ENCODE data around the gene LMOD1. TPM values are rescaled to one million over a fixed set of nuclear protein-coding genes. Genes with fewer than 3 reads are reported as not detected.

LMOD1 gene
- total RNA-seq, 4 donors from 2014 or later, result 12.8 to 39.5 (median 22.6) TPM

DNA sequence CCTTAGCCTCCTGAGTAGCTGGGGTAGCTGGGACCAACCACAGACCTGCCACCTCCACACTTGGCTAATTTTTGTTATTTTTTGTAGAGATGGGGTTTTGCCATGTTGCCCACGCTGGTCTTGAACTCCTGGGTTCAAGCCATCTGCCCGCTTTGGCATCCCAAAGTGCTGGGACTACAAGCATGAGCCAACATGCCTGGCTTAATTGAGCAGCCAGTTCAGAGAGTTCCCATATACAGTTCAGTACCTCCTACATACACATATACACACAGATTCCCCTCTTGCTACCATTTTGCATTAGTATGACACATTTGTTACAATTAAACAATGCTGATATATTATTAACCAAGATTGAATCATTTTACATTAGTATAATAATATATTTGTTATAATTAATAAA lies 39.0 kb upstream of the LMOD1 start:
- Histone ChIP-seq H3K4me1 (peaks cover 5 to 14% of the 10 kb centered on the region in 2 donors), H3K4me3 (no peak overlapping the region), H3K9me3 (no peaks in the 10 kb centered on the region), H3K36me3 (peaks cover 0 to 12% of the 10 kb centered on the region in 2 donors), H3K27ac (no peak overlapping the region), H3K27me3 (no peaks in the 10 kb centered on the region)
- intact Hi-C loops (cut with DNase I; ENCODE audit: low total_unique reads) (loop anchor here (10.0 kb wide), 1 partner anchor 451 kb away; the partner anchor contains the start of gene NAV1), in situ Hi-C loops (cut with MboI; ENCODE audit: low sequenced_read_pairs in 4 of 4) (no loop called here)
- ATAC-seq (no peak), DNase-seq (no peak)
- no peak for TF ChIP-seq POLR2A (IDR thresholded peaks at IDR 0.05)
- TF ChIP-seq, protein P1, sequence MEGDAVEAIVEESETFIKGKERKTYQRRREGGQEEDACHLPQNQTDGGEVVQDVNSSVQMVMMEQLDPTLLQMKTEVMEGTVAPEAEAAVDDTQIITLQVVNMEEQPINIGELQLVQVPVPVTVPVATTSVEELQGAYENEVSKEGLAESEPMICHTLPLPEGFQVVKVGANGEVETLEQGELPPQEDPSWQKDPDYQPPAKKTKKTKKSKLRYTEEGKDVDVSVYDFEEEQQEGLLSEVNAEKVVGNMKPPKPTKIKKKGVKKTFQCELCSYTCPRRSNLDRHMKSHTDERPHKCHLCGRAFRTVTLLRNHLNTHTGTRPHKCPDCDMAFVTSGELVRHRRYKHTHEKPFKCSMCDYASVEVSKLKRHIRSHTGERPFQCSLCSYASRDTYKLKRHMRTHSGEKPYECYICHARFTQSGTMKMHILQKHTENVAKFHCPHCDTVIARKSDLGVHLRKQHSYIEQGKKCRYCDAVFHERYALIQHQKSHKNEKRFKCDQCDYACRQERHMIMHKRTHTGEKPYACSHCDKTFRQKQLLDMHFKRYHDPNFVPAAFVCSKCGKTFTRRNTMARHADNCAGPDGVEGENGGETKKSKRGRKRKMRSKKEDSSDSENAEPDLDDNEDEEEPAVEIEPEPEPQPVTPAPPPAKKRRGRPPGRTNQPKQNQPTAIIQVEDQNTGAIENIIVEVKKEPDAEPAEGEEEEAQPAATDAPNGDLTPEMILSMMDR (IDR thresholded peaks at IDR 0.05 in 4 of 5, conservative IDR thresholded peaks at IDR 0.05 in 1 of 5), result no peak

DNA sequence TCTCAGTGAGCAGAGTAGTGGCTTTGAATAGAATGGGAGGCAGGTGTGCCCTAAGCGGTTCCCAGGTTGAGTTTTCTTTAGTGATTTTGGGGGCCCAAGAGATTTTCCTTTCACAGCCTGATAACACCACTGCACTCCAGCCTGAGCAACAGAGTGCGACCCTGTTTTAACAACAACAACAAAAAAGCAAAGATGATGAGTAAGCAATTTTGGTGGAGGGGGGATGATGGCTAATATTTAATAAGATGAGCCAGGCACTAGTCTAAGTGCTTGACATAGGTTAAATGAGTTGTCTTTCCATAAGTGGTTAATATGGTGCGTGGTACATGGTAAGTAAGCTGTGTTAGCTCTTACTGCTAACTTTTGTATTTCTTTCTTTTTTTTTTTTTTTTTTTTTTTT lies 38.1 kb upstream of the LMOD1 start:
- Histone ChIP-seq H3K27me3 (no peaks in the 10 kb centered on the region), H3K36me3 (peaks cover 0 to 3% of the 10 kb centered on the region in 2 donors), H3K9me3 (no peaks in the 10 kb centered on the region), H3K4me3 (no peak overlapping the region), H3K4me1 (peaks cover 5 to 14% of the 10 kb centered on the region in 2 donors), H3K27ac (no peak overlapping the region)
- TF ChIP-seq, protein P1 (IDR thresholded peaks at IDR 0.05 in 4 of 5, conservative IDR thresholded peaks at IDR 0.05 in 1 of 5), result no peak
- intact Hi-C loops (cut with DNase I; ENCODE audit: low total_unique reads) (loop anchor here (10.0 kb wide), 1 partner anchor 450 kb away; the partner anchor contains the start of gene NAV1), in situ Hi-C loops (cut with MboI; ENCODE audit: low sequenced_read_pairs in 4 of 4) (no loop called here)
- ATAC-seq (no peak), DNase-seq (no peak)

DNA sequence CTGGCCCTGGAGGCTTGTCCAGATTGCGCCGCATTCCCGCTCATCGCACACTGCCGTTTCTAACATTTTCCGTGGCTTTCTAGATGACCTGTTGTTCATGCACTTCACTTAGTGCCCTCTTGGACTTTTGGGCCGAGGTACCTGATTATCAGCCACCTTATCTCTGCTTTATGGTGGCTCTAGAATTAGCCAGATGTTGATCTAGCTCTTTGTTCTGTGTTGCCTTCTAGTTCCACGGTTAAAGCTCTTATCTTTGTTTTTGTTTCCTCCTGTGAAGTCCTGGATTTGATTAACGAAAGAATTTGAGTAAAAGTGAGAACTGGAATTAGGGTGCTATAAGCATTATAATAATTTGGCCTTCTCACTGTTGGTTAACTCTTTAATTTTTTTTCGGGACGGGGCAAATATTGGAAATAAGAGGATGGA lies 37.0 kb upstream of the LMOD1 start:
- H3K36me3 ChIP-seq, result no peaks in the 10 kb centered on the region
- in situ Hi-C loops (cut with MboI; ENCODE audit: low sequenced_read_pairs in 4 of 4) (no loop called here), intact Hi-C loops (cut with DNase I; ENCODE audit: low total_unique reads) (loop anchor here (2.0 to 10.0 kb wide), 2 partner anchors 29 to 449 kb away; partner anchors contain the start of genes NAV1 and TIMM17A)
- H3K4me3 ChIP-seq, result peak overlapping the region; percentile 78 to 95 (median 86)
- H3K27ac ChIP-seq, result peak overlapping the region; percentile 75 to 90 (median 82)
- no peak for DNase-seq
- H3K9me3 ChIP-seq, result no peaks in the 10 kb centered on the region
- TF ChIP-seq, protein P1 (IDR thresholded peaks at IDR 0.05 in 4 of 5, conservative IDR thresholded peaks at IDR 0.05 in 1 of 5), result no peak
- no peak for TF ChIP-seq POLR2A (IDR thresholded peaks at IDR 0.05)
- H3K27me3 ChIP-seq, result no peaks in the 10 kb centered on the region
- ATAC-seq, result no peak
- peaks cover 5 to 14% of the 10 kb centered on the region in 2 donors for H3K4me1 ChIP-seq

DNA sequence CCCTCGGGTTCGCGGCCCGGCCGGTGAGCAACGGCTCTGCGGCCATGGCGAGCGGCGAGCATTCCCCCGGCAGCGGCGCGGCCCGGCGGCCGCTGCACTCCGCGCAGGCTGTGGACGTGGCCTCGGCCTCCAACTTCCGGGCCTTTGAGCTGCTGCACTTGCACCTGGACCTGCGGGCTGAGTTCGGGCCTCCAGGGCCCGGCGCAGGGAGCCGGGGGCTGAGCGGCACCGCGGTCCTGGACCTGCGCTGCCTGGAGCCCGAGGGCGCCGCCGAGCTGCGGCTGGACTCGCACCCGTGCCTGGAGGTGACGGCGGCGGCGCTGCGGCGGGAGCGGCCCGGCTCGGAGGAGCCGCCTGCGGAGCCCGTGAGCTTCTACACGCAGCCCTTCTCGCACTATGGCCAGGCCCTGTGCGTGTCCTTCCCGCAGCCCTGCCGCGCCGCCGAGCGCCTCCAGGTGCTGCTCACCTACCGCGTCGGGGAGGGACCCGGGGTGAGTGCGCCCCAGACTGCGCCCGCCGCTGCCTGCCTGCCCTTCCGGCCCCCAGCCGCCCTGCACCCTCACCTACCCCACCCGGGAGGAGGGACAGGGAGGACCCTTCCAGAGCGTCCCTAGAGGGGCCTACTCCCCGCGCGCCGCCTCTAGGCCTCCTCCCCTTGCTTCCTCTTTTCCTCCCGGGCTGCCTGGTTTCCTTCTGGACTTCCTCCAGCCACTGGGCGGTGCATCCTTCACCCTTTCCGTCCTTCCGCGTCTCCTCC lies 36.5 kb upstream of the LMOD1 start, which contains the start of gene RNPEP:
Gene RNPEP (plus strand): TSS at position 26 of the 757 bp plus-strand sequence. CDS start 19 bp downstream, at position 45.
- TF ChIP-seq POLR2A (IDR thresholded peaks at IDR 0.05), result peak; percentile 68 to 71
- TF ChIP-seq, protein P1 (IDR thresholded peaks at IDR 0.05 in 4 of 5, conservative IDR thresholded peaks at IDR 0.05 in 1 of 5), result peak in 1 of 5 experiments; percentile 22
- Histone ChIP-seq H3K4me1 (peaks cover 5 to 11% of the 10 kb centered on the region in 2 donors), H3K27ac (peak within 1 kb of the TSS; percentile 75 to 90 (median 82)), H3K4me3 (peak within 1 kb of the TSS; percentile 78 to 95 (median 86)), H3K36me3 (no peaks in the 10 kb centered on the region), H3K27me3 (no peaks in the 10 kb centered on the region), H3K9me3 (no peaks in the 10 kb centered on the region)
- peak; percentile 40 to 69 for DNase-seq
- in situ Hi-C loops (cut with MboI; ENCODE audit: low sequenced_read_pairs in 4 of 4) (no loop called here), intact Hi-C loops (cut with DNase I; ENCODE audit: low total_unique reads) (loop anchor here (2.0 to 10.0 kb wide), 2 partner anchors 28 to 448 kb away; partner anchors contain the start of genes NAV1 and TIMM17A)
- peak; percentile 83 for ATAC-seq

All from gastrocnemius medialis (tissue), 4 donors.